Muscle of leg (tissue), 11 donors: ENCODE measurements around the gene CXXC4. TPM values are rescaled to one million over a fixed set of nuclear protein-coding genes. Genes with fewer than 3 reads are reported as not detected.

Experiments used
- DNase-seq: peaks from one replicate; pipeline ENCODE4 v3.0.0; 2013
- H3K27ac ChIP-seq: one replicate; pipeline ENCODE4 v1.5.1; 2013; ENCODE audit warnings: mild to moderate bottlenecking, low read length, control low read depth
- H3K27me3 ChIP-seq: one replicate; pipeline ENCODE4 v1.6.1; 2013; ENCODE audit warnings: low read length; ENCODE audit not compliant: control insufficient read depth, insufficient read depth
- H3K36me3 ChIP-seq: one replicate; pipeline ENCODE4 v1.6.1; 2013; ENCODE audit warnings: low read length; ENCODE audit not compliant: control insufficient read depth, insufficient read depth
- H3K4me1 ChIP-seq: one replicate; pipeline ENCODE4 v1.6.1; 2013; ENCODE audit warnings: low read length; ENCODE audit not compliant: control insufficient read depth, insufficient read depth
- H3K4me3 ChIP-seq: one replicate; pipeline ENCODE4 v1.5.1; 2013; ENCODE audit warnings: low read length, control low read depth
- H3K9me3 ChIP-seq: replicated peaks from 2 replicates; pipeline ENCODE4 v1.6.1; 2013; ENCODE audit warnings: low read depth, low read length; ENCODE audit not compliant: control insufficient read depth
- WGBS: methylation state at CpG from one replicate; pipeline ENCODE4 v1.1.5; 2013; ENCODE audit warnings: missing lambda C conversion rate; ENCODE audit not compliant: insufficient coverage; 5-methylcytosine and 5-hydroxymethylcytosine counted together
- polyA plus RNA-seq, 8 donors: library from polyadenylated mRNA; unstranded; fragments of 120-200 nt; gene quantifications; one replicate each; pipeline versions ENCODE4 v1.2.1 to v1.2.3, GENCODE V29; 2013; ENCODE audit warnings: inconsistent platforms in 1 of 8, low replicate concordance in 1 of 8; ENCODE audit not compliant: insufficient read length in 8 of 8, insufficient read depth in 1 of 8
- total RNA-seq: library from RNA; stranded (reverse); fragments of 120-200 nt; gene quantifications from one replicate; pipeline ENCODE4 v1.2.4, GENCODE V29; 2013

Gene CXXC4
- total and polyA plus RNA-seq, 9 donors: 1.6 to 3.2 (median 2.6) TPM

- H3K27ac ChIP-seq: no peak overlapping the region
- no peaks in the 10 kb centered on the region for H3K27me3 ChIP-seq
- no peak for DNase-seq
- no peak overlapping the region for H3K4me3 ChIP-seq
- H3K9me3 ChIP-seq: no peaks in the 10 kb centered on the region
- H3K36me3 ChIP-seq: no peaks in the 10 kb centered on the region
- H3K4me1 ChIP-seq: no peaks in the 10 kb centered on the region
Observed at GRCh38 chr4:104462641-104463040, 32.1 kb downstream of the CXXC4 start.

GRCh38 chr4:104457308-104457981, 37.2 kb downstream of the CXXC4 start:
- no peak for DNase-seq
- Histone ChIP-seq H3K27ac (no peak overlapping the region), H3K9me3 (no peaks in the 10 kb centered on the region), H3K36me3 (no peaks in the 10 kb centered on the region), H3K4me1 (no peaks in the 10 kb centered on the region), H3K4me3 (no peak overlapping the region), H3K27me3 (no peaks in the 10 kb centered on the region)
- no CpG with 5 or more reads among the region's 2 CpGs for WGBS

GRCh38 chr4:104451573-104451972, 43.1 kb downstream of the CXXC4 start:
- DNase-seq: peak; percentile 17
- H3K4me3 ChIP-seq: no peak overlapping the region
- no peaks in the 10 kb centered on the region for H3K27me3 ChIP-seq
- H3K9me3 ChIP-seq: no peaks in the 10 kb centered on the region
- H3K36me3 ChIP-seq: no peaks in the 10 kb centered on the region
- no CpG with 5 or more reads among the region's 1 CpG for WGBS
- H3K4me1 ChIP-seq: no peaks in the 10 kb centered on the region
- no peak overlapping the region for H3K27ac ChIP-seq

GRCh38 chr4:104449537-104449936, 45.2 kb downstream of the CXXC4 start:
- Histone ChIP-seq H3K27ac (no peak overlapping the region), H3K9me3 (no peaks in the 10 kb centered on the region), H3K4me3 (no peak overlapping the region), H3K27me3 (no peaks in the 10 kb centered on the region), H3K4me1 (no peaks in the 10 kb centered on the region), H3K36me3 (no peaks in the 10 kb centered on the region)
- no peak for DNase-seq
- no CpG with 5 or more reads among the region's 3 CpGs for WGBS

GRCh38 chr4:104447294-104447693, 47.4 kb downstream of the CXXC4 start:
- H3K27me3 ChIP-seq: no peaks in the 10 kb centered on the region
- H3K4me3 ChIP-seq: no peak overlapping the region
- DNase-seq: peak; percentile 36
- H3K36me3 ChIP-seq: no peaks in the 10 kb centered on the region
- H3K4me1 ChIP-seq: no peaks in the 10 kb centered on the region
- WGBS: no CpG with 5 or more reads among the region's 2 CpGs
- H3K27ac ChIP-seq: no peak overlapping the region
- H3K9me3 ChIP-seq: no peaks in the 10 kb centered on the region

- WGBS: 86% methylated on average over 1 of the region's 5 CpGs
- no peaks in the 10 kb centered on the region for H3K36me3 ChIP-seq
- H3K27ac ChIP-seq: no peak overlapping the region
- H3K4me3 ChIP-seq: no peak overlapping the region
- DNase-seq: peak; percentile 16
- H3K9me3 ChIP-seq: no peaks in the 10 kb centered on the region
- H3K4me1 ChIP-seq: no peaks in the 10 kb centered on the region
- H3K27me3 ChIP-seq: no peaks in the 10 kb centered on the region
Observed at GRCh38 chr4:104446431-104447278, 48.0 kb downstream of the CXXC4 start.

- Histone ChIP-seq H3K27ac (no peak overlapping the region), H3K4me3 (no peak overlapping the region), H3K27me3 (no peaks in the 10 kb centered on the region), H3K9me3 (no peaks in the 10 kb centered on the region), H3K4me1 (no peaks in the 10 kb centered on the region), H3K36me3 (no peaks in the 10 kb centered on the region)
- WGBS: no CpG with 5 or more reads among the region's 2 CpGs
- no peak for DNase-seq
Observed at GRCh38 chr4:104444685-104445084, 50.0 kb downstream of the CXXC4 start.

GRCh38 chr4:104436542-104436941, 58.2 kb downstream of the CXXC4 start:
- Histone ChIP-seq H3K9me3 (no peaks in the 10 kb centered on the region), H3K4me1 (no peaks in the 10 kb centered on the region), H3K27ac (no peak overlapping the region), H3K27me3 (no peaks in the 10 kb centered on the region), H3K36me3 (no peaks in the 10 kb centered on the region), H3K4me3 (no peak overlapping the region)
- DNase-seq: peak; percentile 4
- 59% methylated on average over 2 of the region's 2 CpGs for WGBS

- Histone ChIP-seq H3K9me3 (no peaks in the 10 kb centered on the region), H3K36me3 (no peaks in the 10 kb centered on the region), H3K4me3 (no peak overlapping the region), H3K27ac (no peak overlapping the region), H3K27me3 (no peaks in the 10 kb centered on the region), H3K4me1 (peaks cover 2% of the 10 kb centered on the region)
- 15% methylated on average over 2 of the region's 2 CpGs for WGBS
- DNase-seq: peak; percentile 43
Observed at GRCh38 chr4:104429150-104429741, 65.4 kb downstream of the CXXC4 start.

GRCh38 chr4:104425948-104426347, 68.7 kb downstream of the CXXC4 start:
- no peaks in the 10 kb centered on the region for H3K36me3 ChIP-seq
- no peaks in the 10 kb centered on the region for H3K9me3 ChIP-seq
- no peak for DNase-seq
- 100% methylated on average over 1 of the region's 2 CpGs for WGBS
- H3K4me1 ChIP-seq: peaks cover 2% of the 10 kb centered on the region
- H3K4me3 ChIP-seq: no peak overlapping the region
- H3K27me3 ChIP-seq: no peaks in the 10 kb centered on the region
- H3K27ac ChIP-seq: no peak overlapping the region
